GM18909 (cell line): ENCODE data around the gene UNC93B1.
"Not testable (repeated sequence)": the region's sequence is repeated elsewhere in the genome, so short reads cannot be mapped to it uniquely, and the experiment has no call there.

ENCODE experiments used
- ATAC-seq: cut with Tn5 transposase; IDR thresholded peaks from one replicate; pipeline ENCODE4 v1.9.1; 2021; ENCODE audit warnings: mild to moderate bottlenecking; ENCODE audit not compliant: unreplicated experiment, poor library complexity

UNC93B1 gene

DNA sequence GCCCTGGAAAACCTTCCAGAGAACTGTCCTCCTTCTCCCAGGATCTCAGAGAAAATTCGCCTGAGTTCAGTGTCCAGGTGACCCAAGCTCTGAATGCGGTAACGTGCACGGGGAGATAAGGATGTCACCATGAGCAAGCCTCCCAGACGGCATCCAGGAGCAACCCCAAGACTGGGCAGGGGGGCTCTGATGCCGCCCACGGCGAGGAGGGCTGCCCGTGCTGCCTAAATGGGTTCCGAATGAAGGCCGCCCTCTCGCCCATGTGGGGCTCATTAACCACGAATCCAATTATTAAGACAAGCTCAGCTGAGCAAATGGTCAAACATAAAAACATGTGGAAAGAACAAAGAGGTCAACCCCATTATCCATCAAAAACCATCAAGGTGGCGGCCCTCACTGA, 49.6 kb downstream of the UNC93B1 start:
- not testable (repeated sequence) for ATAC-seq

DNA sequence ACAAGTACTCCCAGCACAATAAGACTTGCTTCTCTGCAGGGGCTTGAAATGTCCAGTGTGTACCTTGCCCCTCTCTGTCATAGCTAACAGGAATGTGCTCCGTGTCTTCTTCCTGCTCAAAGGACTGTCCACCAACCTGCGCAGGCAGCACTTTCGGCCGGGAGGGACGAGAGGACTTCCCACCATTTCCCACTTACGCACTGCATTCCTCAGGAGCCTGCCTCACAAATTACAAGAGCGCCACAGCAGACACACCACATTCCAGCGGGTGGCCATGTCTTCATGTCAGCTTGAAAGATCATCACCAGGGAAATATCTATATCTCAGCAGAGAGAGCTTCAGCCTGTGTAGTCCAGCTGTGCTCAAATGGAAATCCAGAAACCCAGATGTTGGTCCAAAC, 53.2 kb downstream of the UNC93B1 start:
- not testable (repeated sequence) for ATAC-seq

- ATAC-seq: not testable (repeated sequence)
Observed at GRCh38 chr11:67947785-67948184, 56.1 kb downstream of the UNC93B1 start.

GRCh38 chr11:67946403-67946802, 57.5 kb downstream of the UNC93B1 start:
- not testable (repeated sequence) for ATAC-seq

DNA sequence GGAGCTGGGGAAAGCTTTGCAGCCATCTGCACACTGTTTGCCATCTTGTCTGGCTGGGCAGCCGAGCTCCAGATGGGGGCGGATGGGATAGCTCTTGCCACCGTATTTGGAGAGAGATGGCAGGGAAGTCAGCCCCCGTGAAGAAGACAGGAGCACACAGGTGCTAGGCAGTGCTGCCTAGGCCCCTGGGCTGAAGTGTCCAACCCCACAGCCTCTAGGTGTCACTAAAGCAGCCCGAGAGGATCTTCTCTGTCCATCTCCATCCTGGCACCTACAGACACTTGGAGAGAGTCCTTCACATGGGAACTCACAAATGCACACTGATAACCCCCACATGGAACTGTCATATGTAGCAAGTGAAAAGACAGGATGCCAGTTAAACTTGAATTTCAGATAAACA, 60.5 kb downstream of the UNC93B1 start:
- not testable (repeated sequence) for ATAC-seq
